Measurements from ENCODE around the gene UBTD2.

UBTD2 gene

DNA sequence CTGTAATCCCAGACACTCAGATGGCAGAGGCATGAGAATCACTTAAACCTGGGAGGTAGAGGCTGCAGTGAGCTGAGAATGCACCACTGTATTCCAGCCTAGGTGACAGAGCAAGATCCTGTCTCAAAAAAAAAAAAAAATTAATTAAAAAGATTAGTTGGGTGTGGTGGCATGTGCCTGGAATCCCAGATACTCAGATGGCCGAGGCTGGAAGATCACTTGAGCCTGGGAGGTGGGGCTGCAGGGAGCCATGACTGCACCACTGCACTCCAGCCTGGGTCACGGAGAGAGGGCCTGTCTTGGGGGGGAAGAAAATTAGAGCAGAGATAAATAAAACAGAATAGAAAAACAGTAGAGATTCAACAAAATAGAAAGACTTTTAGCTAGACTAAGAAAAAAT is 34.9 kb downstream of the UBTD2 start:
- FAIRE-seq = no peak

DNA sequence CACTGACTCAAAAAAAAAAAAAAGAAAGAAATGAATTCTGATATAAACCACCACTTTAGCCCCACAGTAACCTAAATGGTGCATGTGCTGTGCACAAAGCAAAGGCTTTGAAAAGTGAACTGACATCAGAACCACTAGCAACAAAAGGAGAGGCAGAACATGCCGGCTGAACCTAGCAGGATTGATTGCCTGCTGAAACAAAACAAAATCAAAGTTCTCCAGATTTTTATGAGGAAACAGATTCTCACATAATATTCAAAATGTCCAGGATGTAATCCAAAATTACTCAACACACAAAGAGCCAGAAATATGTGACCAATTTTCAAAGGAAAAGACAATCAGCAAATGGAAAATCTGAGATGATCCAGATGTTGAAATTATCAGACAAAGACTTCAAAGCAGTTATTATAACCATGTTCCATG is 37.9 kb downstream of the UBTD2 start:
- TF ChIP-seq, protein P1, sequence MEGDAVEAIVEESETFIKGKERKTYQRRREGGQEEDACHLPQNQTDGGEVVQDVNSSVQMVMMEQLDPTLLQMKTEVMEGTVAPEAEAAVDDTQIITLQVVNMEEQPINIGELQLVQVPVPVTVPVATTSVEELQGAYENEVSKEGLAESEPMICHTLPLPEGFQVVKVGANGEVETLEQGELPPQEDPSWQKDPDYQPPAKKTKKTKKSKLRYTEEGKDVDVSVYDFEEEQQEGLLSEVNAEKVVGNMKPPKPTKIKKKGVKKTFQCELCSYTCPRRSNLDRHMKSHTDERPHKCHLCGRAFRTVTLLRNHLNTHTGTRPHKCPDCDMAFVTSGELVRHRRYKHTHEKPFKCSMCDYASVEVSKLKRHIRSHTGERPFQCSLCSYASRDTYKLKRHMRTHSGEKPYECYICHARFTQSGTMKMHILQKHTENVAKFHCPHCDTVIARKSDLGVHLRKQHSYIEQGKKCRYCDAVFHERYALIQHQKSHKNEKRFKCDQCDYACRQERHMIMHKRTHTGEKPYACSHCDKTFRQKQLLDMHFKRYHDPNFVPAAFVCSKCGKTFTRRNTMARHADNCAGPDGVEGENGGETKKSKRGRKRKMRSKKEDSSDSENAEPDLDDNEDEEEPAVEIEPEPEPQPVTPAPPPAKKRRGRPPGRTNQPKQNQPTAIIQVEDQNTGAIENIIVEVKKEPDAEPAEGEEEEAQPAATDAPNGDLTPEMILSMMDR (IDR thresholded peaks at IDR 0.05; ENCODE audit: insufficient read depth, missing control alignments) = no peak
- DNase-seq (ENCODE audit: insufficient read length, low spot score) = no peak
- no peak for FAIRE-seq

More for the DNA sequence above, 34.9 kb downstream of the UBTD2 start:
- DNase-seq (ENCODE audit: insufficient read length, low spot score) = no peak
- TF ChIP-seq, protein P1 (IDR thresholded peaks at IDR 0.05; ENCODE audit: insufficient read depth, missing control alignments) = no peak

DNA sequence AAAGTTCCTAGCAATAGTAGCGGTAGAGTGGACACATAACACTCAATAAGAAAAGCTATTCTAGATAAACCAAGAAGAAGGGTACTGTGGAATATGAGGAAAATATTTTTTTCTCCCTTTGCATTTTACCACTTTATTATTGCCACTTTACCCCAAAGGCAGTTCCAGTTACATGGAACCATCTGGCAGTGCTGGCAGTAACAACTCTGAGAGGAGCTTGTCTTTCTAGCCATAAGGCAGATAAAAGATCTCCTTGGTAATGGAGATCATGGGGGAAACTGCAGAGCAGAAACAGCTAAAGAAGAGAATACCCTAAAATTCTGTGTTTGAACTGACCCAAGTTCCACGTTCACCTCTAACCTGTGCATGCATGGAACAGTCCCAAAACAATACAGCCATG is 38.5 kb downstream of the UBTD2 start:
- TF ChIP-seq, protein P1 (IDR thresholded peaks at IDR 0.05; ENCODE audit: insufficient read depth, missing control alignments) = no peak
- no peak for DNase-seq (ENCODE audit: insufficient read length, low spot score)
- no peak for FAIRE-seq

DNA sequence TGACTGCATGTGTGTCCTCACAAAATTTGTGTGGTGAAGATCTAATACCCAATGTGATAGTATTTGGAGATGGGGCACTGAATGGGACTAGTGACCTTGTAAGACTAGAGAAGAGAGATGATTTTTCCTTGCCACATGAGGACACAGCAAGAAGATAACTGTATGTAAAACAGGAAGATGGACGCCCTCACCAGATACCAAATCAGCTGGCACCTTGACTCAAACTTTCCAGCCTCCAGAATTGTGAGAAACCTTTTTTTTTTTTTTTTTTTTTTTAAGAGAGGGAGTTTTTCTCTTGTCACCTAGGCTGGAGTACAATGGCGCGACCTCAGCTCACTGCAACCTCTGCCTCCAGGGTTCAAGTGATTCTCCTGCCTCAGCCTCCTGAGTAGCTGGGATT is 40.3 kb downstream of the UBTD2 start:
- no peak for FAIRE-seq
- TF ChIP-seq, protein P1 (IDR thresholded peaks at IDR 0.05; ENCODE audit: insufficient read depth, missing control alignments) = no peak
- DNase-seq (ENCODE audit: insufficient read length, low spot score) = no peak

DNA sequence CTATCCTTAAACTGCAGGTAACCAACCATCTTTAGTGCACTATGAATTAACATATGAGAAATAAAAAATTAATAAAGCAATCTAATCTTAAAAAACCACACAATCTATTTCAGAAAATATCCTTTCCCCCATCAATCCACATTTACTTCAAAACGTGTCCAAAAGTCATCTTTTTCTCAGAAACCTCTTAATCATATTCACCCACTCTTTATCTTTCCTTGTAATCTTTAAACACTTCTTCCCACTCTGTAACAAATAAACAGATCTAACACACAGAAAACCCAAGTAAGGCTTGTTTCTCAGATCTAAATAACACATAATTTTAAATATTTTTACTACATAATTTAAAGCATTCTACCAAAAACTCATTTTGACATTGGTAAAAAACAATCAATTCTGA is 45.2 kb downstream of the UBTD2 start:
- TF ChIP-seq, protein P1 (IDR thresholded peaks at IDR 0.05; ENCODE audit: insufficient read depth, missing control alignments) = no peak
- FAIRE-seq (no peak), DNase-seq (ENCODE audit: insufficient read length, low spot score) (no peak)

DNA sequence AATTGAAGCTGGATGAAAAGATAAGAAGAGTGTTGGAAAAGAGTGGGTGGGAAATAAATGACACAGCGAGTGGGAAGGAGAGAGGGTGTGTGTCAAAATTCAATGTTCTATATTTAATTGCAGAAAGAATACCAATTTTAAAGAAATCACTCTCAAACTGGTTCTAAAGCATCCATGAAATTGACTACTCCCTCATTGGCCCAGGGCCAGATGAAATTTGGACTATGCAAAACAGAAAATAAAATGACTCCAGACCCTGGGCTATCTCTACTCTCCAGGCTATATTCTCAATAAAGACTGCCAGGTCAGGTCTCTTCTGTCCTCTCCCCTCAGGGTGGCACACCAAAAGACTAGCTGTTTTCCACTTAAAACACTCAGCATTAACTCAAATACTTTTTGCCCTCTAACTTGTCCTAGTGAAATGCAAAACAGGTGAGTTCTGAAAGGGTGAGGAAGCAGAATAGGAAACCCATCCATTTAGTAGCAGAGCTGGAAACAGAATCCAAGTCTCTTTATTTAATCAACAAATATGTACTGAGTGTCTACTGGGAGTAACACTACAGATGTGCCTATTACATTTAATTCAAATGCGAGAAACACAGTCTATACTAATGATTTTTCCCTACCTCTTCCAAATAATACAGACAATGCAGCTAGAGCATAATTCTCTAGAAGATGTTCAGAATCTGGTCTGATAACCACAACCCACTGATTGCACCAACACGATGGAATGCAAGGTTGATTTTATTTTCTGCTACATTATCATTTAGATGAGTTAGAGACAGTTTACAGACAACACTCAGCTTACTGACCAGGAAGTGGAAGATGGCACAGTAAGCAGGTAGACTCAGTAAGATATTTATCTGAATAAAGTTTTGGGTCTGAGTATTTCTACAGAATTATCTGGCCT is 47.5 kb downstream of the UBTD2 start:
- FAIRE-seq = no peak

More for the DNA sequence above, 47.5 kb downstream of the UBTD2 start:
- DNase-seq (ENCODE audit: insufficient read length, low spot score) = no peak
- TF ChIP-seq, protein P1 (IDR thresholded peaks at IDR 0.05; ENCODE audit: insufficient read depth, missing control alignments) = no peak
